KMS-11 (cell line): ENCODE data around the gene EEA1.

Experiments
- H2AFZ ChIP-seq: fragments of 200-600 bp; sonication (generic); 2 replicates; pipeline ENCODE4 v1.6.1; 2016; ENCODE audit warnings: antibody characterized with exemption, mixed run types, low read depth
- H3K27ac ChIP-seq: fragments of 200-600 bp; sonication (generic); 2 replicates; pipeline ENCODE4 v1.6.1; 2016; ENCODE audit warnings: mild to moderate bottlenecking, mixed run types
- H3K27me3 ChIP-seq: fragments of 200-600 bp; sonication (generic); 2 replicates; pipeline ENCODE4 v1.6.1; 2017; ENCODE audit warnings: mild to moderate bottlenecking, low read depth, mixed run types, moderate library complexity; ENCODE audit not compliant: insufficient read depth
- H3K36me3 ChIP-seq: fragments of 200-600 bp; sonication (generic); 2 replicates; pipeline ENCODE4 v1.6.1; 2017; ENCODE audit warnings: mild to moderate bottlenecking, mixed run types; ENCODE audit not compliant: insufficient read depth
- H3K4me1 ChIP-seq: fragments of 200-600 bp; sonication (generic); 2 replicates; pipeline ENCODE4 v1.6.1; 2016; ENCODE audit warnings: mild to moderate bottlenecking, low read depth, mixed run types; ENCODE audit not compliant: poor library complexity, severe bottlenecking
- H3K4me2 ChIP-seq: fragments of 200-600 bp; sonication (generic); 2 replicates; pipeline ENCODE4 v1.7.0; 2016; ENCODE audit warnings: mild to moderate bottlenecking, mixed run types
- H3K4me3 ChIP-seq: fragments of 200-600 bp; sonication (generic); IDR thresholded peaks from 2 replicates; pipeline ENCODE4 v1.6.1; 2017; ENCODE audit warnings: low read depth, low read length, mixed read lengths; ENCODE audit not compliant: insufficient read depth
- H3K79me2 ChIP-seq: fragments of 200-600 bp; sonication (generic); 2 replicates; pipeline ENCODE4 v1.6.1; 2016; ENCODE audit warnings: low read depth, mixed run types; ENCODE audit not compliant: insufficient read depth
- H3K9ac ChIP-seq: fragments of 200-600 bp; sonication (generic); 2 replicates; pipeline ENCODE4 v1.6.1; 2016; ENCODE audit warnings: mild to moderate bottlenecking, mixed run types
- H4K20me1 ChIP-seq: fragments of 200-600 bp; sonication (generic); 2 replicates; pipeline ENCODE4 v1.6.1; 2016; ENCODE audit warnings: mild to moderate bottlenecking, mixed run types; ENCODE audit not compliant: insufficient read depth
- CTCF ChIP-seq: fragments of 200-600 bp; sonication (generic); conservative IDR thresholded peaks from 2 replicates; pipeline ENCODE4 v1.6.1; 2017; ENCODE audit warnings: low read depth, mild to moderate bottlenecking, antibody characterized with exemption, low read length, moderate library complexity, mixed read lengths

EEA1 gene

GRCh38 chr12:92955997-92956663 lies 27.0 kb upstream of the EEA1 start:
- H3K4me2 ChIP-seq = no peak overlapping the region
- no peak overlapping the region for H3K27ac ChIP-seq
- H2AFZ ChIP-seq = no peak overlapping the region
- H4K20me1 ChIP-seq = no peaks in the 10 kb centered on the region
- H3K79me2 ChIP-seq = no peaks in the 10 kb centered on the region
- H3K36me3 ChIP-seq = no peaks in the 10 kb centered on the region
- H3K9ac ChIP-seq = no peak overlapping the region
- TF ChIP-seq CTCF = no peak
- no peaks in the 10 kb centered on the region for H3K4me1 ChIP-seq
- no peaks in the 10 kb centered on the region for H3K27me3 ChIP-seq
- no peak overlapping the region for H3K4me3 ChIP-seq

- H3K4me3 ChIP-seq = no peak overlapping the region
- TF ChIP-seq CTCF = no peak
- no peaks in the 10 kb centered on the region for H3K79me2 ChIP-seq
- no peaks in the 10 kb centered on the region for H3K27me3 ChIP-seq
- H3K27ac ChIP-seq = no peak overlapping the region
- H3K36me3 ChIP-seq = no peaks in the 10 kb centered on the region
- H3K9ac ChIP-seq = no peak overlapping the region
- no peak overlapping the region for H3K4me2 ChIP-seq
- no peaks in the 10 kb centered on the region for H3K4me1 ChIP-seq
- H2AFZ ChIP-seq = no peak overlapping the region
- no peaks in the 10 kb centered on the region for H4K20me1 ChIP-seq
Observed at GRCh38 chr12:92953747-92954146, 24.7 kb upstream of the EEA1 start.

- H3K27ac ChIP-seq = no peak overlapping the region
- H3K4me2 ChIP-seq = no peak overlapping the region
- no peaks in the 10 kb centered on the region for H3K79me2 ChIP-seq
- no peak for TF ChIP-seq CTCF
- H4K20me1 ChIP-seq = no peaks in the 10 kb centered on the region
- no peaks in the 10 kb centered on the region for H3K36me3 ChIP-seq
- no peak overlapping the region for H2AFZ ChIP-seq
- H3K4me3 ChIP-seq = no peak overlapping the region
- no peak overlapping the region for H3K9ac ChIP-seq
- H3K27me3 ChIP-seq = no peaks in the 10 kb centered on the region
- no peaks in the 10 kb centered on the region for H3K4me1 ChIP-seq
Observed at GRCh38 chr12:92952394-92952793, 23.3 kb upstream of the EEA1 start.

- no peaks in the 10 kb centered on the region for H3K36me3 ChIP-seq
- no peak overlapping the region for H3K4me2 ChIP-seq
- H3K4me1 ChIP-seq = no peaks in the 10 kb centered on the region
- no peak overlapping the region for H3K4me3 ChIP-seq
- H3K79me2 ChIP-seq = no peaks in the 10 kb centered on the region
- H3K27ac ChIP-seq = no peak overlapping the region
- H3K9ac ChIP-seq = no peak overlapping the region
- no peak for TF ChIP-seq CTCF
- H2AFZ ChIP-seq = no peak overlapping the region
- H3K27me3 ChIP-seq = no peaks in the 10 kb centered on the region
- H4K20me1 ChIP-seq = no peaks in the 10 kb centered on the region
Observed at GRCh38 chr12:92951006-92951405, 21.9 kb upstream of the EEA1 start.
